NCI-H774 (cell line): ENCODE results near the gene PFKL.
"Not testable (repeated sequence)": the region's sequence is repeated elsewhere in the genome, so short reads cannot be mapped to it uniquely, and the experiment has no call there.

ENCODE experiments used
- DNase-seq: peaks from one replicate; lab custom pipeline; 2025; lab: John Stamatoyannopoulos, UW

The PFKL gene

GRCh38 chr21:44347911-44348451, 48.1 kb downstream of the PFKL start:
- no peak for DNase-seq

GRCh38 chr21:44348861-44349260, 49.0 kb downstream of the PFKL start:
- DNase-seq = no peak

GRCh38 chr21:44349416-44349846, 49.6 kb downstream of the PFKL start:
- no peak for DNase-seq

GRCh38 chr21:44349847-44350772, 50.3 kb downstream of the PFKL start:
- DNase-seq = no peak

GRCh38 chr21:44350773-44351481, 51.1 kb downstream of the PFKL start:
- DNase-seq = no peak

- no peak for DNase-seq
Observed at GRCh38 chr21:44351535-44352252, 51.8 kb downstream of the PFKL start.

GRCh38 chr21:44352253-44352860, 52.5 kb downstream of the PFKL start:
- no peak for DNase-seq

GRCh38 chr21:44353191-44353970, 53.5 kb downstream of the PFKL start, which contains the start of gene TRPM2:
Gene TRPM2 (plus strand): TSS chr21:44353621. CDS start chr21:44353701, 80 bp downstream.
- no peak for DNase-seq

GRCh38 chr21:44354001-44354405, 54.1 kb downstream of the PFKL start:
- no peak for DNase-seq

GRCh38 chr21:44354775-44355771, 55.2 kb downstream of the PFKL start:
- no peak for DNase-seq

- no peak for DNase-seq
Observed at GRCh38 chr21:44356160-44356559, 56.3 kb downstream of the PFKL start.

GRCh38 chr21:44356636-44357035, 56.8 kb downstream of the PFKL start:
- no peak for DNase-seq

- no peak for DNase-seq
Observed at GRCh38 chr21:44357064-44357837, 57.4 kb downstream of the PFKL start.

GRCh38 chr21:44359396-44359795, 59.5 kb downstream of the PFKL start:
- DNase-seq = no peak

- DNase-seq = no peak
Observed at GRCh38 chr21:44360159-44360558, 60.3 kb downstream of the PFKL start.

- not testable (repeated sequence) for DNase-seq
Observed at GRCh38 chr21:44361903-44362302, 62.0 kb downstream of the PFKL start.

GRCh38 chr21:44363278-44363677, 63.4 kb downstream of the PFKL start:
- no peak for DNase-seq

- no peak for DNase-seq
Observed at GRCh38 chr21:44364151-44365053, 64.5 kb downstream of the PFKL start.
